ENCODE results near the gene ZIC5.

- no peak for TF ChIP-seq CTCF (conservative IDR thresholded peaks at IDR 0.05 in 1 of 2, IDR thresholded peaks at IDR 0.05 in 1 of 2; ENCODE audit: extremely low read depth in 1 of 2, insufficient read depth in 1 of 2, low read depth in 1 of 2, low read length in 2 of 2)
- TF ChIP-seq EZH2 (IDR thresholded peaks at IDR 0.05; ENCODE audit: borderline replicate concordance, low read length), result no peak
Observed at GRCh38 chr13:99959540-99960230, 11.9 kb downstream of the ZIC5 start.
